HepG2 (cell line): ENCODE measurements around the gene PPP2R5C. TPM values are rescaled to one million over a fixed set of nuclear protein-coding genes. Genes with fewer than 3 reads are reported as not detected.
A peak's percentile ranks its signal among the peaks of the same experiment; 100 is the strongest.

Experiments
- ATAC-seq: fragments of 200-7000 bp; cut with Tn5 transposase; 3 replicates; pipeline ENCODE4 v1.9.1; 2020; ENCODE audit warnings: mild to moderate bottlenecking, moderate library complexity
- BruUV-seq: library from RNA; stranded (reverse); fragments of 400-500 nt; replicated peaks from 2 replicates; lab custom pipeline; 2021; lab: Mats Ljungman, UMichigan
- CTCF ChIA-PET: fragments of 300-600 bp; formaldehyde crosslinking; extraction: SDS; loops from one replicate; lab custom pipeline; 2021; ENCODE audit warnings: low total read pairs, inconsistent platforms, low intra/inter-chr PET ratio; lab: Yijun Ruan, JAX
- POLR2A ChIA-PET: fragments of 350-600 bp; sonication (Branson Sonifier 250); formaldehyde crosslinking; loops from one replicate; lab custom pipeline; 2020; ENCODE audit warnings: antibody characterized with exemption, inconsistent platforms; lab: Yijun Ruan, JAX
- DNase-seq: peaks from one replicate; pipeline ENCODE4 v3.0.0-alpha.2; 2015; ENCODE audit warnings: low spot score
- FAIRE-seq: peaks from 3 replicates; lab custom pipeline; 2011; peaks lifted over from hg19 to GRCh38; lab: Jason Lieb, UNC
- H2AFZ ChIP-seq: one replicate; pipeline ENCODE4 v1.6.1; 2011; ENCODE audit warnings: low read length, inconsistent platforms
- H3K27ac ChIP-seq: fragments of 300-600 bp; 3 replicates; pipeline ENCODE4 v1.8.0; 2011; ENCODE audit warnings: mixed run types, mild to moderate bottlenecking, mixed read lengths, low read length, inconsistent platforms; ENCODE audit not compliant: insufficient read depth; ENCODE audit errors: extremely low read length
- H3K27me3 ChIP-seq, 2 experiments: fragments of 200-600 bp in 1 of 2; 2 replicates in 1 of 2; 3 replicates in 1 of 2; pipeline versions ENCODE4 v1.6.0 to v1.8.0; 2011; ENCODE audit warnings: low read length in 2 of 2, mild to moderate bottlenecking in 2 of 2, moderate library complexity in 2 of 2, inconsistent platforms in 1 of 2; ENCODE audit not compliant: insufficient read depth in 2 of 2, control insufficient read depth in 1 of 2
- H3K36me3 ChIP-seq, 2 experiments: fragments of 200-600 bp in 1 of 2; replicated peaks in 1 of 2; 2 replicates in 1 of 2; 3 replicates in 1 of 2; pipeline versions ENCODE4 v1.5.1 to v1.8.0; 2011; ENCODE audit warnings: low read length in 2 of 2, inconsistent platforms in 1 of 2; ENCODE audit not compliant: insufficient read depth in 2 of 2, control insufficient read depth in 1 of 2
- H3K4me1 ChIP-seq: 2 replicates; pipeline ENCODE4 v1.5.1; 2012; ENCODE audit warnings: low read length, inconsistent platforms; ENCODE audit not compliant: insufficient read depth
- H3K4me2 ChIP-seq: 2 replicates; pipeline ENCODE4 v1.6.0; 2011; ENCODE audit warnings: low read depth, low read length, inconsistent platforms
- H3K4me3 ChIP-seq, 3 experiments: fragments of 200-600 bp in 1 of 3; sonication (generic), shearing (Covaris generic) in 1 of 3; replicated peaks in 1 of 3; 2 replicates each; pipeline ENCODE4 v1.5.1; 2011 to 2016; ENCODE audit warnings: low read length in 3 of 3, inconsistent platforms in 2 of 3, low read depth in 2 of 3, mild to moderate bottlenecking in 2 of 3, control low read depth in 1 of 3, mixed read lengths in 1 of 3; ENCODE audit not compliant: insufficient read depth in 1 of 3
- H3K79me2 ChIP-seq: one replicate; pipeline ENCODE4 v1.6.1; 2011; ENCODE audit warnings: low read length, inconsistent platforms; ENCODE audit not compliant: insufficient read depth
- H3K9ac ChIP-seq: 2 replicates; pipeline ENCODE4 v1.6.0; 2011; ENCODE audit warnings: mild to moderate bottlenecking, low read depth, low read length, inconsistent platforms; ENCODE audit not compliant: insufficient read depth
- H3K9me3 ChIP-seq: 2 replicates; pipeline ENCODE4 v1.5.1; 2012; ENCODE audit warnings: mild to moderate bottlenecking, low read length
- H4K20me1 ChIP-seq: 2 replicates; pipeline ENCODE4 v1.6.0; 2011; ENCODE audit warnings: inconsistent platforms, mild to moderate bottlenecking, low read length, moderate library complexity; ENCODE audit not compliant: insufficient read depth
- CREB1 ChIP-seq, 2 experiments: fragments of 450-650 bp in 1 of 2; IDR thresholded peaks; 2 replicates each; pipeline ENCODE4 v1.6.1; 2016 to 2017; ENCODE audit warnings: control low read depth in 1 of 2, mild to moderate bottlenecking in 1 of 2, missing compliant biosample characterization in 1 of 2, missing genetic modification characterization in 1 of 2
- CREM ChIP-seq, 2 experiments: sonication (generic) in 1 of 2; formaldehyde crosslinking in 1 of 2; IDR thresholded peaks; 2 replicates each; pipeline versions ENCODE4 v1.4.0 to v1.6.1; 2016 to 2020; ENCODE audit warnings: antibody characterized with exemption in 1 of 2, mild to moderate bottlenecking in 1 of 2, missing genetic modification reagents in 1 of 2
- FOSL2 ChIP-seq: sonication (generic); formaldehyde crosslinking; IDR thresholded peaks from 2 replicates; pipeline ENCODE4 v1.4.0; 2020; ENCODE audit warnings: missing genetic modification reagents
- TFDP2 ChIP-seq: sonication (generic); formaldehyde crosslinking; IDR thresholded peaks from 2 replicates; pipeline ENCODE4 v1.4.0; 2020; ENCODE audit warnings: missing genetic modification reagents
- WGBS: methylation state at CpG from one replicate; pipeline ENCODE4 v1.1.6; 2017; ENCODE audit warnings: low lambda C conversion rate; 5-methylcytosine and 5-hydroxymethylcytosine counted together
- in situ Hi-C: cut with HindIII; loops from 2 replicates; pipeline ENCODE4 v1.10.0; 2017; ENCODE audit warnings: low pct_unique_long_range_greater_than_20kb; ENCODE audit not compliant: extremely low pct_ligation_motif_present
- intact Hi-C: fragments of 100-400 bp; cut with micrococcal nuclease; formaldehyde crosslinking; loops from one replicate; pipeline ENCODE4 v1.10.0; 2022; ENCODE audit not compliant: unreplicated experiment
- polyA plus RNA-seq, 8 experiments: library from polyadenylated mRNA; depleted of rRNA in 3 of 8; stranded (reverse) in 7 of 8; unstranded in 1 of 8; fragments of >200 nt; fragmentation: Illumina TruSeq in 4 of 8; extraction: Trizol in 4 of 8; gene quantifications; 2 replicates each; pipeline versions ENCODE4 v1.2.1 to v1.2.3, GENCODE V29; 2011 to 2016; ENCODE audit warnings: low read depth in 4 of 8, missing spikeins in 1 of 8, mixed read lengths in 1 of 8; ENCODE audit not compliant: insufficient read depth in 1 of 8
- total RNA-seq, 5 experiments: library from RNA; depleted of rRNA; stranded (reverse); fragments of >200 nt; fragmentation: Illumina TruSeq; extraction: Trizol; gene quantifications; 2 replicates each; pipeline ENCODE4 v1.2.3, GENCODE V29; 2016; ENCODE audit warnings: low read depth in 1 of 5

PPP2R5C gene
- total and polyA plus RNA-seq, 2 of the 13 experiments (the other 11 are each of a cell fraction or from before 2014, with no cell fraction given), result 74.3 to 78.5 TPM

DNA sequence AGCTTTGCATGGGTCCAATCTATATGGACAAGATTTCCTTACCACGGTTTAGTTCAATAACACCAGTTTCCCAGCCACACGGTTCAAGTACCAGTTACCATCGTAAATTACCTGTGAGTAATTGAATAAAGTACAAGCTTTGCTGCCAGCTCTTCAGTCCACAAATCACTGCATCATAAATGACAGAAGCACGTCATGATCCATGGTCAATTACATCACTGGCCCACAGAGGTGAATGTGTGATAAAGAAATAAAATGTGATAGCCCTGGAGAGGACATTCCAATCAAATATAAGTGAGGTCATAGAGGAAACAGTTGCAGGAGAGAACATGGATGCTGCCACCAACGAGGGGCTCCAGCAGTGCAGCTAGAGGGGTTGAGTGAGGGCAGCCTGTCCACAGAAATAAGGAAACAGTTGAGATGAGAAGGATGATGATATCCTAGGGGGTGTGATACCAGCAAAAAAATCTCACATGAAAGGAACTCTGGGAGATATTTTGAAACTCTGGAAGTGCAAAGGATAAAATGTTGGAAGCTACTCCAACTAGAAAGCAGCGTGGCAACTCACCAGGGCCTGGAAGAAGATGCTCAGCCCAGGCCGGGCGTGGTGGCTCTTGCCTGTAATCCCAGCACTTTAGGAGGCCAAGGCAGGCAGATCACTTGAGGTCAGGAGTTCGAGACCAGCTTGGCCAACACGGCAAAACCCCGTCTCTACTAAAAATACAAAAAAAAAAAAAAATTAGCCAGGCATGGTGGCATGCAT, 197.1 kb downstream of the PPP2R5C start:
- no TSS peak for BruUV-seq
- CTCF ChIA-PET, result no interaction called here

DNA sequence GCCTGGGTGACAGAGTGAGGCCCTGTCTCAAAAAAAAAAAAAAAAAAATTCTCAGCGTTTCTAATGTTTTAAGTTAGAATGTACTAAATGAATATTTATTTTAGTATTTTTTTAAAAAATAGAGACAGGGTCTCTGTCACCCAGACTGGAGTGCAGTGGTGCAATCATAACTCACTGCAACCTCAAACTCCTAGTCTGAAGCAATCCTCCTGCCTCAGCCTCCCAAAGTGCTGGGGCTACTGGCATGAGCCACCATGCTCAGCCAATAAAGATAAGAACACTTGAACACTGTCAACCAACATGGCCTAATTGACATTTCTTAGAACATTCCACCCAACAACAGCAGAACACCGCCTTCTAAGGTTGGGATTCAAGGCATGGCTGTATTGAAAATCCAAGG, 197.8 kb downstream of the PPP2R5C start:
- in situ Hi-C loops (no loop called here), intact Hi-C loops (no loop called here)
- Histone ChIP-seq H3K79me2 (no peaks in the 10 kb centered on the region), H3K36me3 (no peaks in the 10 kb centered on the region), H3K4me1 (peaks cover 65% of the 10 kb centered on the region), H3K27me3 (peaks cover 0 to 3% of the 10 kb centered on the region in 2 experiments; a peak in 2 of 5 replicates), H4K20me1 (no peaks in the 10 kb centered on the region), H3K9ac (no peak overlapping the region), H3K9me3 (no peaks in the 10 kb centered on the region), H3K27ac (no peak overlapping the region), H3K4me2 (no peak overlapping the region), H3K4me3 (no peak overlapping the region), H2AFZ (no peak overlapping the region)
- DNase-seq, result no peak
- no peak for FAIRE-seq
- no peak for ATAC-seq
- TF ChIP-seq FOSL2 (CRISPR knock-in tag), result peak; percentile 42; the same call in 1 of the 2 replicates
- TF ChIP-seq CREM (IDR thresholded peaks at IDR 0.05), result no peak
- TF ChIP-seq CREM (CRISPR knock-in tag; IDR thresholded peaks at IDR 0.05), result no peak
- POLR2A ChIA-PET, result interaction anchor here (0.6 to 2.7 kb wide), 2 partner anchors 11 to 238 kb away, joined by 3 to 17 read pairs; no protein-coding TSS in a partner anchor
- CTCF ChIA-PET, result interaction anchor here (3.0 kb wide), 1 partner anchor 137 kb away, joined by 14 read pairs; no protein-coding TSS in a partner anchor
- 41% methylated on average over 2 of the region's 2 CpGs for WGBS
- no TSS peak for BruUV-seq

More for the DNA sequence above, 197.1 kb downstream of the PPP2R5C start:
- POLR2A ChIA-PET, result interaction anchor here (2.7 kb wide), 1 partner anchor 10 kb away, joined by 17 read pairs; no protein-coding TSS in a partner anchor
- TF ChIP-seq TFDP2 (no peak), CREB1 (IDR thresholded peaks at IDR 0.05) (peak; percentile 62), CREB1 (CRISPR knock-in tag; IDR thresholded peaks at IDR 0.05) (no peak)
- no peak overlapping the region for H3K4me2 ChIP-seq
- no peaks in the 10 kb centered on the region for H3K36me3 ChIP-seq
- WGBS, result 36% methylated on average over 11 of the region's 11 CpGs
- FAIRE-seq (no peak), DNase-seq (no peak), ATAC-seq (no peak)
- H3K4me1 ChIP-seq, result peaks cover 59% of the 10 kb centered on the region
- in situ Hi-C loops (no loop called here), intact Hi-C loops (no loop called here)
- peaks cover 0 to 3% of the 10 kb centered on the region in 2 experiments; a peak in 2 of 5 replicates for H3K27me3 ChIP-seq
- H3K9ac ChIP-seq, result no peak overlapping the region
- H3K4me3 ChIP-seq, result no peak overlapping the region
- no peaks in the 10 kb centered on the region for H3K9me3 ChIP-seq
- H3K79me2 ChIP-seq, result no peaks in the 10 kb centered on the region
- H4K20me1 ChIP-seq, result no peaks in the 10 kb centered on the region
- H2AFZ ChIP-seq, result no peak overlapping the region
- H3K27ac ChIP-seq, result no peak overlapping the region
